NCI-H2227 (cell line): ENCODE measurements around the gene PPP4R3A.
A peak's percentile ranks its signal among the peaks of the same experiment; 100 is the strongest.
"Not testable (repeated sequence)": the region's sequence is repeated elsewhere in the genome, so short reads cannot be mapped to it uniquely, and the experiment has no call there.

ENCODE experiments used
- DNase-seq: peaks from one replicate; lab custom pipeline; 2025; ENCODE audit not compliant: unreplicated experiment; lab: John Stamatoyannopoulos, UW

The PPP4R3A gene

GRCh38 chr14:91506226-91506625 lies 3.9 kb downstream of the PPP4R3A start:
- DNase-seq = no peak

- no peak for DNase-seq
Observed at GRCh38 chr14:91503000-91503504, 7.1 kb downstream of the PPP4R3A start.

- no peak for DNase-seq
Observed at GRCh38 chr14:91501951-91502930, 7.9 kb downstream of the PPP4R3A start.

- no peak for DNase-seq
Observed at GRCh38 chr14:91501348-91501747, 8.8 kb downstream of the PPP4R3A start.

- no peak for DNase-seq
Observed at GRCh38 chr14:91496790-91497189, 13.3 kb downstream of the PPP4R3A start.

- DNase-seq = not testable (repeated sequence)
Observed at GRCh38 chr14:91494392-91495065, 15.6 kb downstream of the PPP4R3A start.

GRCh38 chr14:91493169-91493568 lies 16.9 kb downstream of the PPP4R3A start:
- DNase-seq = no peak

GRCh38 chr14:91484744-91485143 lies 25.4 kb downstream of the PPP4R3A start:
- no peak for DNase-seq

- no peak for DNase-seq
Observed at GRCh38 chr14:91484186-91484585, 25.9 kb downstream of the PPP4R3A start.

GRCh38 chr14:91482263-91483013 lies 27.7 kb downstream of the PPP4R3A start:
- DNase-seq = no peak

GRCh38 chr14:91477388-91477787 lies 32.7 kb downstream of the PPP4R3A start:
- DNase-seq = no peak

GRCh38 chr14:91473046-91473445 lies 37.1 kb downstream of the PPP4R3A start:
- DNase-seq = no peak

GRCh38 chr14:91470216-91470615 lies 39.9 kb downstream of the PPP4R3A start:
- DNase-seq = no peak

- no peak for DNase-seq
Observed at GRCh38 chr14:91466192-91466591, 43.9 kb downstream of the PPP4R3A start.

GRCh38 chr14:91464615-91465205 lies 45.4 kb downstream of the PPP4R3A start:
- peak; percentile 59 for DNase-seq

- DNase-seq = no peak
Observed at GRCh38 chr14:91458612-91459011, 51.5 kb downstream of the PPP4R3A start.

GRCh38 chr14:91456283-91456682 lies 53.8 kb downstream of the PPP4R3A start:
- DNase-seq = no peak

GRCh38 chr14:91454580-91454979 lies 55.5 kb downstream of the PPP4R3A start:
- no peak for DNase-seq

- no peak for DNase-seq
Observed at GRCh38 chr14:91454155-91454554, 56.0 kb downstream of the PPP4R3A start.

- DNase-seq = no peak
Observed at GRCh38 chr14:91453744-91454143, 56.4 kb downstream of the PPP4R3A start.
